Activated T-helper 2 cell treated with anti-CD3 and anti-CD28 coated beads, Interferon-gamma antibody, Interleukin-2, Interleukin-4, amounts not matched to agents 10 μg/mL and 5 μg/mL and 100 μg/mL, durations not matched to agents 14 hours and 24 hours and 36 hours (primary cell): Measurements from ENCODE around the gene CACNA2D4. TPM values are rescaled to one million over a fixed set of nuclear protein-coding genes. Genes with fewer than 3 reads are reported as not detected.

ENCODE experiments used
- DNase-seq: peaks from one replicate; pipeline ENCODE4 v3.0.0; 2021; ENCODE audit warnings: low spot score
- H3K27ac Mint-ChIP-seq: one replicate; pipeline ENCODE4 v1.8.0; 2021; ENCODE audit warnings: mixed read lengths
- H3K27me3 Mint-ChIP-seq: one replicate; pipeline ENCODE4 v1.8.0; 2021; ENCODE audit warnings: low read depth, mixed read lengths
- H3K36me3 Mint-ChIP-seq: one replicate; pipeline ENCODE4 v1.8.0; 2021; ENCODE audit warnings: low read depth, mixed read lengths
- H3K4me1 Mint-ChIP-seq: one replicate; pipeline ENCODE4 v1.8.0; 2021; ENCODE audit warnings: low read depth, mixed read lengths
- H3K4me3 Mint-ChIP-seq: one replicate; pipeline ENCODE4 v1.8.0; 2021; ENCODE audit warnings: low read depth, mild to moderate bottlenecking, moderate library complexity, mixed read lengths
- H3K9me3 Mint-ChIP-seq: one replicate; pipeline ENCODE4 v1.8.0; 2021; ENCODE audit warnings: mixed read lengths
- intact Hi-C: fragments of 100-400 bp; cut with micrococcal nuclease; formaldehyde crosslinking; loops from one replicate; pipeline ENCODE4 v1.15.1; 2023
- total RNA-seq: library from RNA; stranded (reverse); gene quantifications from 2 replicates; pipeline ENCODE4 v1.2.3, GENCODE V29; 2022

The CACNA2D4 gene
- total RNA-seq, 1 donor from 2014 or later, result 10.0 TPM

DNA sequence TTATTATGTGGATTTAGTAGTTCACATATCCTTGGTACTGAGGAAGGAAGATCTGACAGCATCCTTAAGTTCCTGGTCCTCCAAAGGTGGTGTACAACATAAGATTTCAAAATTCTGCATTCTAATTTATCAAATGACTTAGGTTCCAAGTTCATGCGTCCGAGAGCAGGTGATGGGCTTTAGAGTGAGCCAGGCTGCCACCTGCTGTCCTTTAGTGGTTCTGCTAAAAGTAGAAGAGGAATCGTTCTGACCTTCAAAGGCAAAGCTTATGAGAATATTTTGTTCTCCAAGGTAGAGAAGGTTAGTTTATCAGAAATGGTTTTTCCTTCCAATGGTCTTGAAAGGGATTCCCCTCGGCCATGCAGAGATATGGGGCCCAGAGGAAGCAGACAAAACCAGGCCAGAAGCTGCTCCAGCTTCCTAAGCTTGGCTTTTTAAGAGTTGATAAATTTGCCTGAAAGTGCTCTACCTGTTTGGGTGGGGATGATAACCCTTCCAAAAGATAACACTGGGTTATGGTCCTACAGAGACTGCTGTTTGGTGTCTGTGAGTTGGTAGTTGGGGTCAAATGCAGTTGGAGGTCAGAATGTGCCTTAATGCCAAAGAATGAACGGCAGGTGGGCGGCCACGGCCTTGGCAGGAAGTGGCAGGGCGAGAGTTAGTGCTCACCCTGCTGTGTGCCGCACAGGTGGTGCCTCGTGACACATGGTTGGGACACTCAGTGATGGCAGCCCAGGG, 127.2 kb downstream of the CACNA2D4 start:
- Mint-ChIP-seq H3K4me1 (peaks cover 25% of the 10 kb centered on the region), H3K36me3 (peaks cover 3% of the 10 kb centered on the region), H3K27ac (peak overlapping the region; percentile 44), H3K27me3 (no peaks in the 10 kb centered on the region), H3K4me3 (no peak overlapping the region), H3K9me3 (no peaks in the 10 kb centered on the region)
- peak; percentile 51 for DNase-seq
- intact Hi-C loops, result loop anchor here (1.0 kb wide), 3 partner anchors 100 to 149 kb away; partner anchors contain the start of gene ADIPOR2

DNA sequence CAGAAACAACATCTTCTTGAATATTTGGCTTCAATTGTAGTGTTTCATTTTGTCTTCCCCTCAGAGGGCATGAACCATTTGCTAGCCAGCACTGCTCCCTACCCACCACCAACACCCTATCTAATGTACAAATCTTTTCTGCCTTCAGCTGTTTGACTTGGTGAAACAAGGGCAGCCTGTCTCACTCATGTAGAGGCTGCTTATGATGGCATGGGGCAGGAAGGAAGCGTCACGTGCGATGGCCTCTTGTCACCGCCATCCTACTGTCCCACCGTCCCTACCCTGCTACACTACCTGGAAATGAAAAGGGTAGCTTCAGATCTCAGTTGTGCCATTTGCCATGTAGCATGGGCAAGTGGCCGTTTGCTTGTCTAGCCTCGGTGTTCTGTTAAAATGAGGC, 128.0 kb downstream of the CACNA2D4 start:
- no peak overlapping the region for H3K27ac Mint-ChIP-seq
- DNase-seq, result no peak
- H3K27me3 Mint-ChIP-seq, result no peaks in the 10 kb centered on the region
- H3K4me1 Mint-ChIP-seq, result peaks cover 20% of the 10 kb centered on the region
- H3K9me3 Mint-ChIP-seq, result no peaks in the 10 kb centered on the region
- intact Hi-C loops, result no loop called here
- peaks cover 11% of the 10 kb centered on the region for H3K36me3 Mint-ChIP-seq
- no peak overlapping the region for H3K4me3 Mint-ChIP-seq

DNA sequence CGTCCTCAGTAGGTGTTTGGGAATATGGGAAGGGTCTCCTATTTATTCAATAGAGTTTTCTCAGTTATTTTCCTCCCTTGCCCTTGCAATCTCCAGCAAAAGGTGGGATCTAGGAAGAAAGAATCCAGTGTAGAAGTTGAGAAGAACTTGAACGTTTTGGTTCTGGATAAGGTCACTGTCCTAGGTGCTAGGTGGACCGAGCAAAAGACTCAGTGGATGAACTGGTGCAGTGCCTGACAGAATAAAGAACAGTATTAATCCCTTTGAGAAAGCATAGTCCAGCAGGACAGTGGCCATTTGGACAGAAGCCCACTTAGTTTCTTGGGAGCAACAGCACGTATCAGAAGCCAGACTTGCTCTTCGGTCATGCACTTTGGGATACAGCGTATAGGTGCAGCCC, 130.7 kb downstream of the CACNA2D4 start:
- Mint-ChIP-seq H3K36me3 (peaks cover 33% of the 10 kb centered on the region), H3K4me1 (peaks cover 19% of the 10 kb centered on the region), H3K4me3 (no peak overlapping the region), H3K9me3 (no peaks in the 10 kb centered on the region), H3K27ac (no peak overlapping the region), H3K27me3 (no peaks in the 10 kb centered on the region)
- intact Hi-C loops, result no loop called here
- no peak for DNase-seq

DNA sequence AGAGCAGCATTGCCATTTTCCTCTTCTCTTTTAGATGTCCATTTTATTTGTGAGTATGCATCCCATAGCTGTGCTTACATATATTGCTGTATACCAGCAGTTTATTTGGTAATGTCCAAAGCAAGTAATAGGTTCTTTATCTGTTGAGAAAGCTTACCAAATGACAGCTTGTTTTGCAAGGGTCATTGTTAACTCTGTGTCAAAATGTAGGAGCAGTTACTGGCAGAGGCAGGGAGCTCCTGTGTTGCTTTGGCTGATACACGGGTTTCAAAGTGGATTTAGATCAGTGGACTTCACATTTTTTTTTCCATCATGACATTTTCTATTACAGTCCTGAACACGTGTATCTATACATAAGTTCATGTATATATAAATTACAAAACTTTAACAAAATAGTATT, 136.2 kb downstream of the CACNA2D4 start:
- Mint-ChIP-seq H3K4me1 (no peaks in the 10 kb centered on the region), H3K4me3 (no peak overlapping the region), H3K36me3 (peaks cover 58% of the 10 kb centered on the region), H3K27ac (no peak overlapping the region), H3K9me3 (no peaks in the 10 kb centered on the region), H3K27me3 (no peaks in the 10 kb centered on the region)
- no peak for DNase-seq
- intact Hi-C loops, result no loop called here

GRCh38 chr12:1781772-1782171, 136.7 kb downstream of the CACNA2D4 start:
- peaks cover under 1% of the 10 kb centered on the region for H3K4me1 Mint-ChIP-seq
- H3K27ac Mint-ChIP-seq, result no peak overlapping the region
- H3K27me3 Mint-ChIP-seq, result no peaks in the 10 kb centered on the region
- DNase-seq, result no peak
- no peak overlapping the region for H3K4me3 Mint-ChIP-seq
- H3K36me3 Mint-ChIP-seq, result peaks cover 59% of the 10 kb centered on the region
- H3K9me3 Mint-ChIP-seq, result no peaks in the 10 kb centered on the region
- intact Hi-C loops, result no loop called here

GRCh38 chr12:1779783-1780182, 138.7 kb downstream of the CACNA2D4 start:
- H3K4me3 Mint-ChIP-seq, result no peak overlapping the region
- DNase-seq, result no peak
- no peak overlapping the region for H3K27ac Mint-ChIP-seq
- no peaks in the 10 kb centered on the region for H3K27me3 Mint-ChIP-seq
- intact Hi-C loops, result no loop called here
- no peaks in the 10 kb centered on the region for H3K9me3 Mint-ChIP-seq
- peaks cover 7% of the 10 kb centered on the region for H3K4me1 Mint-ChIP-seq
- peaks cover 54% of the 10 kb centered on the region for H3K36me3 Mint-ChIP-seq

- intact Hi-C loops, result no loop called here
- H3K36me3 Mint-ChIP-seq, result peaks cover 52% of the 10 kb centered on the region
- H3K27ac Mint-ChIP-seq, result no peak overlapping the region
- peaks cover 7% of the 10 kb centered on the region for H3K4me1 Mint-ChIP-seq
- H3K27me3 Mint-ChIP-seq, result no peaks in the 10 kb centered on the region
- no peak for DNase-seq
- H3K9me3 Mint-ChIP-seq, result no peaks in the 10 kb centered on the region
- H3K4me3 Mint-ChIP-seq, result no peak overlapping the region
Observed at GRCh38 chr12:1778911-1779310, 139.5 kb downstream of the CACNA2D4 start.

DNA sequence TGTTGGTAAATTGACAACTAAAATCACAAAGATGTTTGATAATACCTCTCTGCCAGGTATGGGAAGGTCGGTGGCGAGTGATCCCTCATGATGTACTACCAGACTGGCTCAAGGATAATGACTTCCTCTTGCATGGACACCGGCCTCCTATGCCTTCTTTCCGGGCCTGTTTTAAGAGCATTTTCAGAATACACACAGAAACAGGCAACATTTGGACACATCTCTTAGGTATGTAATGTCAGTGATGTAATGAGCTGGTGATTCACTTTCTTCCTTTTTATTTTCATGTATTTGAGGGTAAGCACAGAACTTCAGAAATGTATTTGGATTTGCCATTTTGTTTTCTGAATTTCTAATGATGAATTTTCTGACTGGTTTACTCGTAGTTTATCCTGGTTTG, 140.7 kb downstream of the CACNA2D4 start:
- no peaks in the 10 kb centered on the region for H3K27me3 Mint-ChIP-seq
- no peak overlapping the region for H3K27ac Mint-ChIP-seq
- peaks cover 56% of the 10 kb centered on the region for H3K36me3 Mint-ChIP-seq
- intact Hi-C loops, result no loop called here
- peaks cover 11% of the 10 kb centered on the region for H3K4me1 Mint-ChIP-seq
- DNase-seq, result no peak
- H3K9me3 Mint-ChIP-seq, result no peaks in the 10 kb centered on the region
- no peak overlapping the region for H3K4me3 Mint-ChIP-seq

- Mint-ChIP-seq H3K4me1 (peaks cover 13% of the 10 kb centered on the region), H3K9me3 (no peaks in the 10 kb centered on the region), H3K36me3 (peaks cover 57% of the 10 kb centered on the region), H3K4me3 (no peak overlapping the region), H3K27me3 (no peaks in the 10 kb centered on the region), H3K27ac (peak overlapping the region; percentile 13)
- DNase-seq, result no peak
- intact Hi-C loops, result no loop called here
Observed at GRCh38 chr12:1776170-1776921, 142.1 kb downstream of the CACNA2D4 start.

GRCh38 chr12:1773937-1774655, 144.4 kb downstream of the CACNA2D4 start:
- no peak overlapping the region for H3K27ac Mint-ChIP-seq
- peaks cover 44% of the 10 kb centered on the region for H3K36me3 Mint-ChIP-seq
- no peak overlapping the region for H3K4me3 Mint-ChIP-seq
- H3K9me3 Mint-ChIP-seq, result no peaks in the 10 kb centered on the region
- H3K4me1 Mint-ChIP-seq, result peaks cover 14% of the 10 kb centered on the region
- intact Hi-C loops, result no loop called here
- H3K27me3 Mint-ChIP-seq, result no peaks in the 10 kb centered on the region
- DNase-seq, result no peak

DNA sequence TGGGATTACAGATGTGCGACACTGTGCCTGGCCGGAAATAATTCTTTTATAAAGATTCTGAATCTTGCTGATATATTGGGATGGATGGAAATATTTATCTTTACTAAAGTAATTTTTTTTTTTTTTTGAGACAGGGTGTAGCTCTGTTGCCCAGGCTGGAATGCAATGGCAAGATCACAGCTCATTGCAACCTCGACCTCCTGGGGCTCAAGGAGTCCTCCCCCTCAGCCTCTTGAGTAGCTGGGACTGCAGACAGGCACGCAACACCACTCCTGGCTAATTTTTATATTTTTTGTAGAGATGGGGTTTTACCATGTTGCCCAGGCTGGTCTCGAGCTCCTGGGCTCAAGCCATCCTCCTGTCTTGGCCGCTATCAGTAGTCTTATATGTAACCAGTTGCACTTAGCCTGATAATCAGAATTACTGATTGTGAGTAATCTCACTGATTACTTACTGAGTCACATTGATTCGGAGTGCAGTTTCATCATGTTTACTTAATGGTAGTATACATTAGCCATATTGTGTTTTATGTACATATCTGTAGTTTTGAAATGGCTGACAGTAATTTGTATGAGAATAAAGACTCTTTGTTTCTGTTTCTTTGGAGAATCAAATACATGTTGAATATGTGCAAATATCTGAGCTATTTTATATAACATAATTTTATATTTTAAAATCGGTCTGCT, 148.5 kb downstream of the CACNA2D4 start:
- H3K9me3 Mint-ChIP-seq, result no peaks in the 10 kb centered on the region
- no peaks in the 10 kb centered on the region for H3K27me3 Mint-ChIP-seq
- peaks cover 14% of the 10 kb centered on the region for H3K4me1 Mint-ChIP-seq
- DNase-seq, result no peak
- peaks cover 18% of the 10 kb centered on the region for H3K36me3 Mint-ChIP-seq
- H3K4me3 Mint-ChIP-seq, result no peak overlapping the region
- no peak overlapping the region for H3K27ac Mint-ChIP-seq
- intact Hi-C loops, result no loop called here

DNA sequence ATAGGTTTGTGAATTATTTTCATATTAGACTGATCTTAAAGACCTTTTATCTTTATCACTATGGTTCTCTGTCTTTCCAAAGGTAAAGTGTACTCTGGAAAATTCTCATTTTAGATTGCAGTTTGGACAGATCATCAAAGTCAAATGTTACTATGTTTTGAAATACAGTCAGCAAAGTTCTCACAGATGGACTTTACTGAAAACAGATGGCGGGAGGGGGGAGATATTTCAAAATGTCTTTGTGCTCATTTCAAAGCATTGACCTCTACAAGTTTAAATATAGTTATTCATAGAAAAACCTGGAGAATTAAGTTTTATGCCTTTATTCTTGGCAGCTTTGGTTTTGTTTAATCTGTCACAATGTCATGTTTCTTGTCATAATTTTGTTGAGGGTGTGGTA, 149.8 kb downstream of the CACNA2D4 start:
- peaks cover 9% of the 10 kb centered on the region for H3K36me3 Mint-ChIP-seq
- no peak overlapping the region for H3K27ac Mint-ChIP-seq
- H3K27me3 Mint-ChIP-seq, result no peaks in the 10 kb centered on the region
- no peak for DNase-seq
- H3K4me1 Mint-ChIP-seq, result peaks cover 12% of the 10 kb centered on the region
- no peak overlapping the region for H3K4me3 Mint-ChIP-seq
- intact Hi-C loops, result no loop called here
- H3K9me3 Mint-ChIP-seq, result no peaks in the 10 kb centered on the region
